NT2/D1 (cell line): ENCODE measurements around the gene TAF8.

Source experiments
- DNase-seq: peaks from one replicate; pipeline ENCODE4 v3.0.0-alpha.2; 2011; ENCODE audit warnings: low read depth, low spot score
- H3K27me3 ChIP-seq: 2 replicates; pipeline ENCODE4 v1.6.0; 2011; ENCODE audit warnings: mild to moderate bottlenecking; ENCODE audit not compliant: insufficient read length, insufficient read depth
- H3K36me3 ChIP-seq: 2 replicates; pipeline ENCODE4 v1.6.1; 2011; ENCODE audit warnings: mild to moderate bottlenecking, low read length, mixed read lengths; ENCODE audit not compliant: insufficient read depth, insufficient read length
- H3K4me1 ChIP-seq: 2 replicates; pipeline ENCODE4 v1.5.1; 2011; ENCODE audit not compliant: insufficient read depth, insufficient read length
- H3K4me3 ChIP-seq: 2 replicates; pipeline ENCODE4 v1.5.1; 2011; ENCODE audit warnings: low read depth; ENCODE audit not compliant: insufficient read length
- H3K9ac ChIP-seq: 2 replicates; pipeline ENCODE4 v1.6.0; 2011; ENCODE audit warnings: low read depth; ENCODE audit not compliant: insufficient read length
- H3K9me3 ChIP-seq: 2 replicates; pipeline ENCODE4 v1.5.1; 2011; ENCODE audit warnings: mild to moderate bottlenecking, low read length; ENCODE audit not compliant: insufficient read depth
- SUZ12 ChIP-seq: IDR thresholded peaks from 2 replicates; pipeline ENCODE4 v1.6.1; 2011; ENCODE audit not compliant: insufficient read length, insufficient read depth; ENCODE audit errors: extremely low read depth
- YY1 ChIP-seq: IDR thresholded peaks from 2 replicates; pipeline ENCODE4 v1.6.1; 2011; ENCODE audit not compliant: insufficient read length, insufficient read depth
- ZNF274 ChIP-seq: IDR thresholded peaks from 2 replicates; pipeline ENCODE4 v1.6.1; 2011; ENCODE audit warnings: mild to moderate bottlenecking, low read depth, low read length

The TAF8 gene

DNA sequence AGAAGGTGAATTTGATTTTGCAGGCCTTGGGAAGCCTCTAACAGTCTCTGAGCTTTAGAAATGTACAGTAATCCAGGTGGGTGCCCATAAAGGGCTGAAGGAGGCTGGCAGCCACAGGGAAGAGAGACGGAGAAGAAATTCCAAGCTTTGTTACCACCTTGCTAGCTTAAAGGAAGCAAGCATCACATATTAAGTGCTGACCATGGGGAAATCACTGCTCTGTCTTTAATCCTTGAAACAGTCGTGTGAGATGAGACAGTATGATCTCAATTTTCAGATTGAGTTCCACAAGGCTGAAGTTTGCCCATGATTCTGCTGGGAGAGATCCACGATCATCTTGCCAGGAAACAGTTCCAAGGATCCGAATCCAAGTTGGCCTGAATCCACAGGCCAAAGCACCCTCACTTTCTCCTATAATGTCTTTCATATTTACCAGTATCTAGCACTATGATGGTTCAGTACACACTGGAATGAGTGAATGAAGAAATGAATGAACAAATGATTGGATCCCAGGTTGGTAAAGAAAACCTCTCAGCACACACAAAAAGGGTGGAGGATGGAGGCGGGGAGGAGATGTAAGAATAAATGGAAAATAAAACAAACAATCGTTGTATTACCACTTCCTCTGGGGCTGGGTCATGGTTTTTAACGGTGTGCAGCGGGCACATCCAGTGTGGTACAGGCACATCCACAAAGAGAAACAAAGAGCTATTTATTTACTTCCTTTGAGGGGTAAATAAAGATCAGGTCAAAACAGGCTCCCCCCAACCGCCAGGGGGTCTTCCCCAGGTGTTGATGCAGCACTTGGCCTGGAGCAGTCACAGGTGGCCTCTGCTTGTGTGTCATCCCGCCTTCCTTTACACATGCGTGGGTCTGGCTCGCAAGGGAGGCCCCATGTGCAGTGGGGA is 28.2 kb upstream of the TAF8 start:
- Histone ChIP-seq H3K27me3 (no peaks in the 10 kb centered on the region), H3K36me3 (no peaks in the 10 kb centered on the region), H3K9ac (no peak overlapping the region), H3K4me1 (peaks cover 2% of the 10 kb centered on the region), H3K4me3 (no peak overlapping the region), H3K9me3 (no peaks in the 10 kb centered on the region)
- TF ChIP-seq SUZ12 (no peak), ZNF274 (no peak), YY1 (no peak)
- DNase-seq: no peak

DNA sequence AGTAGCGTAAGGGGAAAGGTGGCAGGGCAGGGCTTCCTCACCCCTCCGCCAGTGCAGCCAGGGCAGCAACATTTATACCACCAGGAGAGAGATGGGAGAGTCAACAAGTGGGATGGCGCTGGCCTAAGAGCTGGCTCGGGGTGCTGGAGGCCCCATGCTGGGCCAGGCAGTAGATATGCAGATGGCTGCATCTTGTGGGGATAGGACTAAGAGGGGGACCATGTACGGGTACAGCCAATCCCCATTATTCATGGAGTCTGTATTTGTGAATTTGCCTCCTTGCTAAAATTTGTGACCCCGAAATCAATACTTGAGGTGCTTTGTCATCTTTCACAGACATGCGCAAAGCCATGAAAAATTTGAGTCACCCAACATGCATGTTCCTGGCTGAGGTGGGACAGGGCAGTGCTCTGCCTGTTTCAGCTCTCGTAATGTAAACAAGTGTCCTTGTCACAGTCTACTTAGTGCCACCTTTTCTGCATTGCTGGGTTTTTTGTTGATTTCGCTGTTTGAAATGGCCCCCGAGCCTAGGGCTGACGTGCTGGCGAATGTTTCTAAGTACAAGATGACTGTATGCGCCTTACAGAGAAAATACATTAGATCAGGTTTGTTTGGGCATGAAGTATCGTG is 27.5 kb upstream of the TAF8 start:
- Histone ChIP-seq H3K9me3 (no peaks in the 10 kb centered on the region), H3K4me1 (peaks cover 2% of the 10 kb centered on the region), H3K4me3 (no peak overlapping the region), H3K27me3 (no peaks in the 10 kb centered on the region), H3K36me3 (no peaks in the 10 kb centered on the region), H3K9ac (peak overlapping the region; percentile 6)
- DNase-seq: no peak
- TF ChIP-seq YY1 (no peak), ZNF274 (no peak), SUZ12 (no peak)

DNA sequence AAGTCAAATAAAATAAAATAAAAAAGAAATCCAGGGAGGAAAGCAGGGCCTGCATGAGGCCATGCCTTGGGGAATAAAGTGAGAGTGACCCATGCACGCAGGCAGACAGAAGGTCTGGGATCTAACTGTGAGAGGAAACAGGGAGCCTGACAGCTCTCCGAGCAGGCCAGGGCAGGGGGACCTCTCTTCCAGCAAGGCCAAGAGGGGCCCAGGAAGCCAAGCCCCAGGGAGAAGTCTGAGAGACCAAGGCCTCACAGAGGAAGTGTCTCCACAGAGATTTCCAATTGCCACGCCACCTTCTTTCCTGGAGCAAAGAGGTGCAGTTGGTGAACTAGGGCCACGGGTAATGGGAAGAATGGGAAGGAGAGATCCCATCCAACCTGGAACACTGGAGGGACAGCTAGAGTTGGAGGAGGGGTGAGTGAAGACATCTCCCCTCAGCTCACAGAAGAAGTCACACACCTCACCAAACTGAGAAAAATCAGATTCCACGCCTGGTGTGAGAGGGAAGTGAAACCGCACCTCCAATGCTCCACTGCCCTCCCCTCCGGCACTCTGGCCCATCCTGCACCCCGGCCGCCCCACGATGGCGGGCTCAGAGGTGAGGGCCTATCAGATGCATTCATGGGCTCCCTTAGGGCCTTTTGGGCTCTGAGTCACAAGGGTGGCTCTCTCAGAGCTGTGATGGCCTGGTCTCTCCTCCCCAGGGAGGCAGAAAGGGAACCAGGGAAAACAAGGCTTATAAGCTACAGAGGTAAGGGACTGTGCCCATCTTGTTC is 25.1 kb upstream of the TAF8 start:
- Histone ChIP-seq H3K9ac (no peak overlapping the region), H3K27me3 (no peaks in the 10 kb centered on the region), H3K36me3 (no peaks in the 10 kb centered on the region), H3K4me3 (no peak overlapping the region), H3K4me1 (peaks cover 7% of the 10 kb centered on the region), H3K9me3 (no peaks in the 10 kb centered on the region)
- no peak for DNase-seq
- no peak for TF ChIP-seq ZNF274
- TF ChIP-seq YY1: no peak
- TF ChIP-seq SUZ12: no peak

DNA sequence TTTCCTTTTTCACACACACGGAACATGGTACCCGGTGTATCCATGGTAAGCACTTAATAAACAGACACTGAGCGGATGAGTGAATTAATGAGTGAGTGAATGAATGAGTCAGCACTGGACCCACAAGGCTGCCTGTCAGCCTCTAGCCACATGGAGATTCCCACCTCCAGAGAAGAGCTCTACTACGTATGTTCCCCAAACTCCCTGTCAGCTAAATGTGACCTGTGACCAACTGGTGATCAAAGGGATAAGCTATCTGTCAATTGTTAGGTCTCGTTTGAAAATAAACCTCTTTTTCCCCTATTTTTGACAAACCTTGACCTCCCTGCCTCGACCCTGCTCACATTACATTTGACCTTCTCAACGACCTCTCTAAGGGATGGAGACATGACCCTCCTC is 24.5 kb upstream of the TAF8 start:
- TF ChIP-seq ZNF274: no peak
- no peaks in the 10 kb centered on the region for H3K27me3 ChIP-seq
- no peaks in the 10 kb centered on the region for H3K36me3 ChIP-seq
- no peak overlapping the region for H3K9ac ChIP-seq
- no peaks in the 10 kb centered on the region for H3K9me3 ChIP-seq
- peaks cover 9% of the 10 kb centered on the region for H3K4me1 ChIP-seq
- DNase-seq: no peak
- no peak overlapping the region for H3K4me3 ChIP-seq

DNA sequence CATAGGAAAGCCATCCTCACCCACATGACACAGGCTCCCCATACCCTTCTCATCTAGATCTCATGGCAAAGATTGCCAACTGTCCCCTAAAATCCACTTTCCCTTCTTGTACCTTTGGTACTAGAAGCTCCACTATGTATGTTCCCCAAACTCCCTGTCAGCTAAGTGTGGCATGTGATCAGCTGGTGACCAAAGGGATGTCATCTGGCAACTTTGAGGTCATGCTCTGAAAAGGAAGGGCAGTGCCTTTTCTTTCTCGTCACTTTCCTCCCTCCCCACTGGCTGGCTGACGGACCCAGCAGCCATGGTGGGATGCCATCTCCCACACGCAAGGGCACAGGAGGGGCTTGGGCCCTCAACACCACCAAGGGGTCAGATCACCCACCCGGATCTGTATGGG is 23.8 kb upstream of the TAF8 start:
- Histone ChIP-seq H3K9me3 (no peaks in the 10 kb centered on the region), H3K4me1 (peaks cover 9% of the 10 kb centered on the region), H3K9ac (no peak overlapping the region), H3K27me3 (no peaks in the 10 kb centered on the region), H3K36me3 (no peaks in the 10 kb centered on the region), H3K4me3 (no peak overlapping the region)
- DNase-seq: no peak
- TF ChIP-seq YY1 (no peak), ZNF274 (no peak), SUZ12 (no peak)

DNA sequence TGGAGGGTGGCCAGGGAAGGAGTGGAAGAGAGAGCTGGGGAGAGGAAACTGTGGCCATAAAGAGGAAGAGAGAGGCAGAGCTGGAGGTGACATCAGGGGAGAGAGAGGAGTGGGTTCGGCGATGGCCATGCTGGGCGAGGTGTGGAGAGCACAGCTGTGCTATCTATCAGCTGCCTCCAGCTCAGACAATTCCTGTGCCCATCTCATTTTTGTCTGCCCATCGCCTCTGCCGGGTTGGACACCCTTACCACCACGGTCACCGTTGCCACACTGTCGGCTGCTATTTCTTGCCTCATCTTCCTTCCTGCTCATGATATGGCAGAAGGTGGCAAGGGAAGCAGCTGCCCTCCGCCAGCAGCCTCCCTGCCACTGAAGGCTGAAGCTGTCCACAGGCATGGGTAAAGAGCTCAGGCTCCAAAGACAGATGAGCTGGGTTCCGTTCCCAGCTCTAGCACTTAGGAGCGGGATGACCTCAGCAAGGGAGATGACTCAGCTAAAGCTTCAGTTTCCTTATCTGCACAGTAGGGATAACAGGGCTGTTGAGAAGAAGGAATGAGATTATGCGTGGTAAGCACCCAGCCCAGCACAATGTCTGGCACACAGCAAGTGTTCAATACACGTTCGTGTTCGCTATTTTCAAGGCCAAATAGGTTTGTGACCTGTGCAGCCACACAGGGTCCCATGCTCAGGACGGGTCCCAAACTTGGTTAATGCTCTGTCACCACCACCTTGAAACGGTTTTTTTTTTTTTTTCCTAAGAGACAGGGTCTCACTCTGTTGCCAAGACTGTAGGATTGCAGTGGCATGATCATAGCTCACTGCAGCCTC is 21.9 kb upstream of the TAF8 start:
- Histone ChIP-seq H3K27me3 (no peaks in the 10 kb centered on the region), H3K9ac (no peak overlapping the region), H3K36me3 (no peaks in the 10 kb centered on the region), H3K4me1 (peaks cover 6% of the 10 kb centered on the region), H3K4me3 (no peak overlapping the region), H3K9me3 (no peaks in the 10 kb centered on the region)
- no peak for TF ChIP-seq SUZ12
- TF ChIP-seq YY1: no peak
- TF ChIP-seq ZNF274: no peak
- no peak for DNase-seq
